Breast epithelium (tissue), 4 donors: ENCODE results near the gene NPR2. TPM values are rescaled to one million over a fixed set of nuclear protein-coding genes. Genes with fewer than 3 reads are reported as not detected.
A peak's percentile ranks its signal among the peaks of the same experiment; 100 is the strongest.

Experiments used
- DNase-seq, 2 donors: peaks; one replicate each; pipeline ENCODE4 v3.0.0-alpha.2; 2019; ENCODE audit warnings: low spot score in 2 of 2
- H3K27ac ChIP-seq, 2 donors: fragments of 200-600 bp; sonication (generic) in 1 of 2; one replicate each; pipeline ENCODE4 v1.5.1; 2016 to 2019; ENCODE audit warnings: mild to moderate bottlenecking in 1 of 2
- H3K27me3 ChIP-seq, 2 donors: fragments of 200-600 bp; sonication (generic) in 1 of 2; one replicate each; pipeline versions ENCODE4 v1.5.1 to v1.6.0; 2017 to 2019; ENCODE audit warnings: control low read depth in 1 of 2, mild to moderate bottlenecking in 1 of 2
- H3K36me3 ChIP-seq: fragments of 200-600 bp; one replicate; pipeline ENCODE4 v1.5.1; 2019
- H3K4me1 ChIP-seq, 2 donors: fragments of 200-600 bp; sonication (generic); one replicate each; pipeline ENCODE4 v1.5.1; 2016 to 2019; ENCODE audit warnings: control low read depth in 1 of 2
- H3K4me3 ChIP-seq, 3 donors: fragments of 200-600 bp; sonication (generic); 1 replicate in 2 of 3; 2 replicates in 1 of 3; pipeline ENCODE4 v1.5.1; 2016 to 2019; ENCODE audit warnings: mild to moderate bottlenecking in 3 of 3, moderate library complexity in 2 of 3
- H3K9me3 ChIP-seq, 2 donors: fragments of 200-600 bp; sonication (generic) in 1 of 2; one replicate each; pipeline ENCODE4 v1.5.1; 2016 to 2019; ENCODE audit warnings: control low read depth in 1 of 2
- POLR2A ChIP-seq: fragments of 450-650 bp; IDR thresholded peaks from one replicate; pipeline ENCODE4 v1.6.1; 2016; ENCODE audit warnings: antibody characterized with exemption, mild to moderate bottlenecking, moderate library complexity
- POLR2AphosphoS5 ChIP-seq, 3 donors: sonication (generic); formaldehyde crosslinking; IDR thresholded peaks; one replicate each; pipeline ENCODE4 v1.6.1; 2017; ENCODE audit warnings: antibody characterized with exemption in 3 of 3
- intact Hi-C: fragments of 100-400 bp; cut with DNase I; formaldehyde crosslinking; loops from one replicate; pipeline ENCODE4 v1.15.1; 2023; ENCODE audit warnings: low total_unique reads
- total RNA-seq, 3 donors: library from RNA; depleted of rRNA; stranded (reverse); fragments of >200 nt; gene quantifications; one replicate each; pipeline ENCODE4 v1.1.0, GENCODE V29; 2016
- TF ChIP-seq, protein P1 (sequence below), 3 donors: fragments of 450-650 bp; IDR thresholded peaks; one replicate each; pipeline ENCODE4 v1.5.1; 2016 to 2017; ENCODE audit warnings: antibody characterized with exemption in 3 of 3, mild to moderate bottlenecking in 3 of 3, moderate library complexity in 3 of 3

NPR2 gene
- total RNA-seq, 3 donors from 2014 or later: 10.2 to 34.2 (median 14.7) TPM

- Histone ChIP-seq H3K27me3 (no peaks in the 10 kb centered on the region), H3K27ac (no peak overlapping the region), H3K4me3 (no peak overlapping the region), H3K4me1 (no peaks in the 10 kb centered on the region), H3K36me3 (no peaks in the 10 kb centered on the region), H3K9me3 (no peaks in the 10 kb centered on the region)
- intact Hi-C loops: no loop called here
- DNase-seq: peak in 1 of 2 donors; percentile 11
- TF ChIP-seq POLR2AphosphoS5 (IDR thresholded peaks at IDR 0.05) (no peak), POLR2A (no peak)
- TF ChIP-seq, protein P1, sequence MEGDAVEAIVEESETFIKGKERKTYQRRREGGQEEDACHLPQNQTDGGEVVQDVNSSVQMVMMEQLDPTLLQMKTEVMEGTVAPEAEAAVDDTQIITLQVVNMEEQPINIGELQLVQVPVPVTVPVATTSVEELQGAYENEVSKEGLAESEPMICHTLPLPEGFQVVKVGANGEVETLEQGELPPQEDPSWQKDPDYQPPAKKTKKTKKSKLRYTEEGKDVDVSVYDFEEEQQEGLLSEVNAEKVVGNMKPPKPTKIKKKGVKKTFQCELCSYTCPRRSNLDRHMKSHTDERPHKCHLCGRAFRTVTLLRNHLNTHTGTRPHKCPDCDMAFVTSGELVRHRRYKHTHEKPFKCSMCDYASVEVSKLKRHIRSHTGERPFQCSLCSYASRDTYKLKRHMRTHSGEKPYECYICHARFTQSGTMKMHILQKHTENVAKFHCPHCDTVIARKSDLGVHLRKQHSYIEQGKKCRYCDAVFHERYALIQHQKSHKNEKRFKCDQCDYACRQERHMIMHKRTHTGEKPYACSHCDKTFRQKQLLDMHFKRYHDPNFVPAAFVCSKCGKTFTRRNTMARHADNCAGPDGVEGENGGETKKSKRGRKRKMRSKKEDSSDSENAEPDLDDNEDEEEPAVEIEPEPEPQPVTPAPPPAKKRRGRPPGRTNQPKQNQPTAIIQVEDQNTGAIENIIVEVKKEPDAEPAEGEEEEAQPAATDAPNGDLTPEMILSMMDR (IDR thresholded peaks at IDR 0.05): no peak
Observed at GRCh38 chr9:35852876-35853865, 61.8 kb downstream of the NPR2 start.

- H3K4me1 ChIP-seq: no peaks in the 10 kb centered on the region
- H3K9me3 ChIP-seq: no peaks in the 10 kb centered on the region
- H3K27ac ChIP-seq: no peak overlapping the region
- no peak for DNase-seq
- H3K27me3 ChIP-seq: no peaks in the 10 kb centered on the region
- intact Hi-C loops: no loop called here
- no peak overlapping the region for H3K4me3 ChIP-seq
- H3K36me3 ChIP-seq: no peaks in the 10 kb centered on the region
- TF ChIP-seq POLR2AphosphoS5 (IDR thresholded peaks at IDR 0.05): no peak
- TF ChIP-seq POLR2A: no peak
- TF ChIP-seq, protein P1 (IDR thresholded peaks at IDR 0.05): no peak
Observed at GRCh38 chr9:35854091-35854762, 62.8 kb downstream of the NPR2 start.

- intact Hi-C loops: no loop called here
- H3K9me3 ChIP-seq: no peaks in the 10 kb centered on the region
- no peaks in the 10 kb centered on the region for H3K4me1 ChIP-seq
- H3K4me3 ChIP-seq: no peak overlapping the region
- H3K27me3 ChIP-seq: no peaks in the 10 kb centered on the region
- no peaks in the 10 kb centered on the region for H3K36me3 ChIP-seq
- no peak overlapping the region for H3K27ac ChIP-seq
- TF ChIP-seq POLR2A: no peak
- DNase-seq: no peak
Observed at GRCh38 chr9:35856206-35856605, 64.8 kb downstream of the NPR2 start.

DNA sequence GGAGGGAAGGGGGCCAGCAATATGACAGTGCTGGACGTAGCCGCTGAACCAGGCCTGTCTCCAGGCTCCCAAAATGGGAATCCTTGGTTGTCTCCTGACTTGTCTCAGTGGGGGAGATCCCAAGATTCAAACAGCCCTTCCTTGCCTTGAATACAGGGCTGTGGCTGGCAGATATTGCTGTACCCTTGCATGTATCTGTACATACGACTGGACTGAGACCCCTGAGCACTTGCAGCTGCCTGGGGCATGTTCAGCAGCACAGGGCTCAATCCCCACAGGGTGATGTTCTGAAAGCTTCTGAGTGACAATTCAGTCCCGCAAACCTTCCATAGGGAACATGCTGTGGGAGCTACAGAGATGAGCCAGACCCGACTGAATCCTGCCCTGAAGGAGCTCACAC, 65.5 kb downstream of the NPR2 start:
- H3K36me3 ChIP-seq: no peaks in the 10 kb centered on the region
- intact Hi-C loops: no loop called here
- H3K27ac ChIP-seq: no peak overlapping the region
- no peaks in the 10 kb centered on the region for H3K9me3 ChIP-seq
- no peaks in the 10 kb centered on the region for H3K4me1 ChIP-seq
- TF ChIP-seq POLR2A (no peak), POLR2AphosphoS5 (IDR thresholded peaks at IDR 0.05) (no peak)
- TF ChIP-seq, protein P1 (IDR thresholded peaks at IDR 0.05): no peak
- H3K4me3 ChIP-seq: no peak overlapping the region
- DNase-seq: peak in 1 of 2 donors; percentile 7
- H3K27me3 ChIP-seq: no peaks in the 10 kb centered on the region

DNA sequence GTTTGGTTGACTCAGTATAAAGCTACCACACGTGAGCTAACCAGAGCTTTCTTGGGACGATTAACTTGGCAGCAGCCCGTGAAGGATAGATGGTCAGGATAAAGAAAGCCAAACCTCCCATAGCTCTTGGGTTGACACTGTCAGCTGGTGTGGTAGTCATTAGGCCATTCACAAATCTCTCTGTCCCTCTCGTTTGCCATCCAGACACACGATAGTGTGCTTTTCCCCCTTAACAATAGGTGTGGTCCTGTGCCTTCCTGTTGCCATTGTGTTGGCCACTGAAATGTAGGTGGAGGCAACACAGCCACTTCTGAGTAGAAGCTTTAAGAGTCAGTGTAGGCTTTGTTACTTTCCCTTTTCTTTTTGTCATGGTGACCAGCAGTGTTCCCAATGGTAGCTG, 67.1 kb downstream of the NPR2 start:
- H3K27me3 ChIP-seq: peaks cover 0 to 3% of the 10 kb centered on the region in 2 donors
- H3K27ac ChIP-seq: no peak overlapping the region
- intact Hi-C loops: no loop called here
- H3K9me3 ChIP-seq: no peaks in the 10 kb centered on the region
- no peaks in the 10 kb centered on the region for H3K4me1 ChIP-seq
- DNase-seq: no peak
- no peaks in the 10 kb centered on the region for H3K36me3 ChIP-seq
- no peak overlapping the region for H3K4me3 ChIP-seq
- TF ChIP-seq, protein P1 (IDR thresholded peaks at IDR 0.05): no peak
- TF ChIP-seq POLR2AphosphoS5 (IDR thresholded peaks at IDR 0.05) (no peak), POLR2A (no peak)

Other genes with a start within 250 kb of the NPR2 start
- 10 to 100 TPM; 26.5 to 50.4 (median 33.8) TPM for gene TESK1, start 186.3 kb upstream of the NPR2 start, total RNA-seq
- 1 to 10 TPM; 3.6 to 6.4 (median 5.1) TPM for gene CD72, start 173.2 kb upstream of the NPR2 start, total RNA-seq
- 1 to 10 TPM; 1.2 to 3.2 (median 1.3) TPM for gene SIT1, start 140.7 kb upstream of the NPR2 start, total RNA-seq
- 1,000 to 10,000 TPM; 1,664 to 2,064 (median 2,058) TPM for gene RMRP, start 133.6 kb upstream of the NPR2 start, total RNA-seq
- 100 to 1,000 TPM in 1 of 3 donors, 10 to 100 TPM in 2; 18.3 to 102 (median 35.4) TPM for gene CCDC107, start 133.3 kb upstream of the NPR2 start, total RNA-seq
- gene ARHGEF39, start 126.4 kb upstream of the NPR2 start, total RNA-seq: 1 to 10 TPM in 1 of 3 donors, under 1 TPM in 2; 0.59 to 1.6 (median 0.80) TPM
- gene CA9, start 117.7 kb upstream of the NPR2 start, total RNA-seq: 1 to 10 TPM in 1 of 3 donors, under 1 TPM in 1, not detected in 1; 0.16 to 5.0 TPM
- gene TPM2, start 101.7 kb upstream of the NPR2 start, total RNA-seq: 100 to 1,000 TPM; 143 to 402 (median 258) TPM
- gene TLN1, start 59.4 kb upstream of the NPR2 start, total RNA-seq: 100 to 1,000 TPM; 163 to 497 (median 215) TPM
- 10 to 100 TPM; 46.4 to 49.9 (median 47.2) TPM for gene CREB3, start 58.9 kb upstream of the NPR2 start, total RNA-seq
- 10 to 100 TPM; 44.5 to 63.8 (median 57.0) TPM for gene GBA2, start 42.4 kb upstream of the NPR2 start, total RNA-seq
- gene RGP1, start 42.3 kb upstream of the NPR2 start, total RNA-seq: 10 to 100 TPM; 16.7 to 20.1 (median 17.4) TPM
- not detected for gene MSMP, start 37.3 kb upstream of the NPR2 start, total RNA-seq
- 1 to 10 TPM; 1.1 to 2.2 (median 1.3) TPM for gene SPAG8, start 20.7 kb downstream of the NPR2 start, total RNA-seq
- gene HINT2, start 23.5 kb downstream of the NPR2 start, total RNA-seq: 10 to 100 TPM; 25.0 to 55.7 (median 32.1) TPM
- under 1 TPM in 1 of 3 donors, not detected in 2; 0.15 TPM for gene FAM221B, start 37.1 kb downstream of the NPR2 start, total RNA-seq
- gene TMEM8B, start 37.6 kb downstream of the NPR2 start, total RNA-seq: 1 to 10 TPM; 4.9 to 7.9 (median 6.7) TPM
- gene OR13J1, start 78.8 kb downstream of the NPR2 start, total RNA-seq: not detected
- 10 to 100 TPM in 2 of 3 donors, 1 to 10 TPM in 1; 3.4 to 16.0 (median 12.8) TPM for gene HRCT1, start 114.6 kb downstream of the NPR2 start, total RNA-seq
- 10 to 100 TPM in 1 of 3 donors, 1 to 10 TPM in 2; 4.8 to 13.4 (median 8.6) TPM for gene SPAAR, start 117.9 kb downstream of the NPR2 start, total RNA-seq
- not detected for gene OR2S2, start 166.6 kb downstream of the NPR2 start, total RNA-seq
- gene RECK, start 245.3 kb downstream of the NPR2 start, total RNA-seq: 10 to 100 TPM; 12.7 to 25.6 (median 17.7) TPM